HFF-Myc (cell line): Measurements from ENCODE around the gene CD99.

Experiments used
- DNase-seq: peaks from one replicate; pipeline ENCODE4 v3.0.0-alpha.2; 2011; ENCODE audit warnings: low read depth; ENCODE audit errors: extremely low read depth
- H3K4me3 ChIP-seq: replicated peaks from 2 replicates; pipeline ENCODE4 v1.5.1; 2011; ENCODE audit warnings: low read depth, mild to moderate bottlenecking, control low read depth, low read length
- CTCF ChIP-seq: IDR thresholded peaks from 2 replicates; pipeline ENCODE4 v1.5.1; 2012; ENCODE audit warnings: mild to moderate bottlenecking, low read depth, low read length, control low read depth; ENCODE audit errors: missing control alignments

The CD99 gene

GRCh38 chrX:2698604-2699003 is 7.5 kb downstream of the CD99 start:
- no peak overlapping the region for H3K4me3 ChIP-seq
- no peak for TF ChIP-seq CTCF
- no peak for DNase-seq

GRCh38 chrX:2699959-2700358 is 8.9 kb downstream of the CD99 start:
- DNase-seq, result no peak
- H3K4me3 ChIP-seq, result no peak overlapping the region
- no peak for TF ChIP-seq CTCF

- H3K4me3 ChIP-seq, result no peak overlapping the region
- no peak for TF ChIP-seq CTCF
- no peak for DNase-seq
Observed at GRCh38 chrX:2700405-2701320, 9.6 kb downstream of the CD99 start.

- DNase-seq, result no peak
- no peak overlapping the region for H3K4me3 ChIP-seq
- TF ChIP-seq CTCF, result no peak
Observed at GRCh38 chrX:2701600-2701999, 10.5 kb downstream of the CD99 start.

- no peak for TF ChIP-seq CTCF
- DNase-seq, result no peak
- no peak overlapping the region for H3K4me3 ChIP-seq
Observed at GRCh38 chrX:2703991-2704369, 12.9 kb downstream of the CD99 start.

GRCh38 chrX:2705046-2705832 is 14.1 kb downstream of the CD99 start:
- no peak for DNase-seq
- H3K4me3 ChIP-seq, result no peak overlapping the region
- no peak for TF ChIP-seq CTCF
